GM23338 (cell line): ENCODE data around the gene ADGRD1. TPM values are rescaled to one million over a fixed set of nuclear protein-coding genes. Genes with fewer than 3 reads are reported as not detected.

Experiments used
- ATAC-seq: fragments of 200-7000 bp; cut with Tn5 transposase; 3 replicates; pipeline ENCODE4 v1.9.1; 2020
- DNase-seq: peaks from one replicate; pipeline ENCODE4 v3.0.0-alpha.2; 2015; ENCODE audit warnings: low spot score
- H2AFZ ChIP-seq: fragments of 200-600 bp; sonication (generic); 2 replicates; pipeline ENCODE4 v1.8.0; 2016; ENCODE audit warnings: antibody characterized with exemption, mild to moderate bottlenecking, moderate library complexity
- H3F3A ChIP-seq: fragments of 200-600 bp; sonication (generic); replicated peaks from 2 replicates; pipeline ENCODE4 v1.8.0; 2017; ENCODE audit warnings: antibody characterized with exemption, mixed run types, low read depth
- H3K27ac ChIP-seq: fragments of 200-600 bp; sonication (generic); 2 replicates; pipeline ENCODE4 v1.6.1; 2016; ENCODE audit warnings: low read depth
- H3K27me3 ChIP-seq: fragments of 200-600 bp; sonication (generic); 2 replicates; pipeline ENCODE4 v1.8.0; 2016; ENCODE audit warnings: mild to moderate bottlenecking, mixed run types, moderate library complexity; ENCODE audit not compliant: insufficient read depth
- H3K36me3 ChIP-seq: fragments of 200-600 bp; sonication (generic); 2 replicates; pipeline ENCODE4 v1.8.0; 2016; ENCODE audit warnings: mild to moderate bottlenecking; ENCODE audit not compliant: insufficient read depth
- H3K4me1 ChIP-seq: fragments of 200-600 bp; sonication (generic); 2 replicates; pipeline ENCODE4 v1.8.0; 2016; ENCODE audit warnings: mild to moderate bottlenecking, moderate library complexity; ENCODE audit not compliant: insufficient read depth
- H3K4me2 ChIP-seq: fragments of 200-600 bp; sonication (generic); 2 replicates; pipeline ENCODE4 v1.7.1; 2017; ENCODE audit warnings: mixed run types
- H3K4me3 ChIP-seq: fragments of 200-600 bp; sonication (generic); 2 replicates; pipeline ENCODE4 v1.6.1; 2016; ENCODE audit warnings: mixed run types
- H3K79me2 ChIP-seq: fragments of 200-600 bp; sonication (generic); replicated peaks from 2 replicates; pipeline ENCODE4 v1.8.0; 2017; ENCODE audit warnings: mild to moderate bottlenecking; ENCODE audit not compliant: insufficient read depth
- H3K9me2 ChIP-seq: fragments of 200-600 bp; sonication (generic); 2 replicates; pipeline ENCODE4 v1.8.0; 2017; ENCODE audit not compliant: insufficient read depth
- H4K20me1 ChIP-seq: fragments of 200-600 bp; sonication (generic); replicated peaks from 2 replicates; pipeline ENCODE4 v1.8.0; 2017; ENCODE audit warnings: mild to moderate bottlenecking; ENCODE audit not compliant: insufficient read depth
- H3K27ac Mint-ChIP-seq: 2 replicates; pipeline ENCODE4 v1.8.0; 2020; ENCODE audit warnings: inconsistent platforms, mild to moderate bottlenecking, moderate library complexity, mixed read lengths
- H3K27me3 Mint-ChIP-seq: 3 replicates; pipeline ENCODE4 v1.8.0; 2022; ENCODE audit warnings: low read depth, mild to moderate bottlenecking, moderate library complexity, mixed read lengths, inconsistent platforms; ENCODE audit not compliant: insufficient read depth, poor library complexity
- H3K36me3 Mint-ChIP-seq: 3 replicates; pipeline ENCODE4 v1.8.0; 2021; ENCODE audit warnings: low read depth, mild to moderate bottlenecking, inconsistent platforms, moderate library complexity, mixed read lengths
- H3K4me1 Mint-ChIP-seq: 3 replicates; pipeline ENCODE4 v1.8.0; 2020; ENCODE audit warnings: mild to moderate bottlenecking, inconsistent platforms, mixed read lengths
- H3K4me3 Mint-ChIP-seq: 3 replicates; pipeline ENCODE4 v1.8.0; 2021; ENCODE audit warnings: moderate library complexity, mild to moderate bottlenecking, inconsistent platforms, mixed read lengths
- H3K9me3 Mint-ChIP-seq: 3 replicates; pipeline ENCODE4 v1.8.0; 2020; ENCODE audit warnings: moderate library complexity, mild to moderate bottlenecking, inconsistent platforms, mixed read lengths
- CREB1 ChIP-seq: fragments of 250-450 bp; sonication (Bioruptor Pico); IDR thresholded peaks from 2 replicates; pipeline ENCODE4 v1.5.0; 2020; ENCODE audit warnings: low read depth, mild to moderate bottlenecking, moderate library complexity
- EZH2 ChIP-seq: fragments of 200-600 bp; sonication (generic); IDR thresholded peaks from one replicate; pipeline ENCODE4 v1.8.0; 2017; ENCODE audit warnings: antibody characterized with exemption, mild to moderate bottlenecking, low read depth; ENCODE audit not compliant: unreplicated experiment
- EZH2phosphoT487 ChIP-seq: fragments of 200-600 bp; sonication (generic); IDR thresholded peaks from one replicate; pipeline ENCODE4 v1.8.1; 2018; ENCODE audit warnings: antibody characterized with exemption; ENCODE audit not compliant: unreplicated experiment
- JUNB ChIP-seq: IDR thresholded peaks from one replicate; pipeline ENCODE4 v1.6.1; 2016; ENCODE audit warnings: antibody characterized with exemption; ENCODE audit not compliant: unreplicated experiment
- NANOG ChIP-seq: IDR thresholded peaks from 2 replicates; pipeline ENCODE4 v1.6.1; 2016; ENCODE audit warnings: antibody characterized with exemption, borderline replicate concordance
- POLR2AphosphoS5 ChIP-seq: IDR thresholded peaks from 2 replicates; pipeline ENCODE4 v1.6.1; 2016; ENCODE audit warnings: antibody characterized with exemption, low read depth
- STAT1 ChIP-seq: IDR thresholded peaks from one replicate; pipeline ENCODE4 v1.6.1; 2016; ENCODE audit warnings: antibody characterized with exemption; ENCODE audit not compliant: unreplicated experiment
- ZNF114 ChIP-seq: fragments of 250-450 bp; sonication (Bioruptor Pico); IDR thresholded peaks from 2 replicates; pipeline ENCODE4 v1.5.0; 2020; ENCODE audit warnings: mild to moderate bottlenecking, moderate library complexity
- ZNF331 ChIP-seq: fragments of 250-450 bp; sonication (Bioruptor Pico); IDR thresholded peaks from 2 replicates; pipeline ENCODE4 v1.5.0; 2020; ENCODE audit warnings: low read depth, mild to moderate bottlenecking, moderate library complexity
- ZNF462 ChIP-seq: fragments of 250-450 bp; sonication (Bioruptor Pico); IDR thresholded peaks from 2 replicates; pipeline ENCODE4 v1.5.0; 2020; ENCODE audit warnings: mild to moderate bottlenecking, moderate library complexity
- polyA plus RNA-seq: library from polyadenylated mRNA; unstranded; fragments of >200 nt; fragmentation: Nextera tagmentation; extraction: Ambion mirVana; gene quantifications from 2 replicates; pipeline ENCODE4 v1.2.1, GENCODE V29; 2016
- total RNA-seq: library from RNA; depleted of rRNA; stranded (reverse); fragments of >200 nt; shearing (Covaris generic); gene quantifications from 2 replicates; pipeline ENCODE4 v1.2.3, GENCODE V29; 2014
- TF ChIP-seq, protein P1 (sequence below): IDR thresholded peaks from one replicate; pipeline ENCODE4 v1.6.1; 2018; ENCODE audit warnings: antibody characterized with exemption; ENCODE audit not compliant: unreplicated experiment
- TF ChIP-seq, protein P2 (sequence below): IDR thresholded peaks from 2 replicates; pipeline ENCODE4 v1.6.1; 2016; ENCODE audit warnings: antibody characterized with exemption

Gene ADGRD1
- total and polyA plus RNA-seq, 2 experiments from 2014 or later: 1.4 TPM; not detected in 1

- no peaks in the 10 kb centered on the region for H3K36me3 ChIP-seq
- H3K4me1 ChIP-seq: no peaks in the 10 kb centered on the region
- no peaks in the 10 kb centered on the region for H3F3A ChIP-seq
- no peaks in the 10 kb centered on the region for H3K79me2 ChIP-seq
- no peaks in the 10 kb centered on the region for H4K20me1 ChIP-seq
- H3K4me3 ChIP-seq: no peak overlapping the region
- no peak overlapping the region for H3K4me3 Mint-ChIP-seq
- peaks cover 5% of the 10 kb centered on the region for H3K27me3 Mint-ChIP-seq
- H3K36me3 Mint-ChIP-seq: no peaks in the 10 kb centered on the region
- no peaks in the 10 kb centered on the region; the same call in 1 of the 2 replicates for H3K9me2 ChIP-seq
- H3K27ac ChIP-seq: no peak overlapping the region
- no peaks in the 10 kb centered on the region for H3K27me3 ChIP-seq
- TF ChIP-seq ZNF114 (CRISPR knock-in tag) (no peak), CREB1 (CRISPR knock-in tag) (no peak), ZNF462 (no peak), NANOG (no peak), ZNF331 (CRISPR knock-in tag) (no peak), EZH2phosphoT487 (no peak), POLR2AphosphoS5 (no peak), STAT1 (no peak), EZH2 (no peak), JUNB (no peak)
- TF ChIP-seq, protein P1, sequence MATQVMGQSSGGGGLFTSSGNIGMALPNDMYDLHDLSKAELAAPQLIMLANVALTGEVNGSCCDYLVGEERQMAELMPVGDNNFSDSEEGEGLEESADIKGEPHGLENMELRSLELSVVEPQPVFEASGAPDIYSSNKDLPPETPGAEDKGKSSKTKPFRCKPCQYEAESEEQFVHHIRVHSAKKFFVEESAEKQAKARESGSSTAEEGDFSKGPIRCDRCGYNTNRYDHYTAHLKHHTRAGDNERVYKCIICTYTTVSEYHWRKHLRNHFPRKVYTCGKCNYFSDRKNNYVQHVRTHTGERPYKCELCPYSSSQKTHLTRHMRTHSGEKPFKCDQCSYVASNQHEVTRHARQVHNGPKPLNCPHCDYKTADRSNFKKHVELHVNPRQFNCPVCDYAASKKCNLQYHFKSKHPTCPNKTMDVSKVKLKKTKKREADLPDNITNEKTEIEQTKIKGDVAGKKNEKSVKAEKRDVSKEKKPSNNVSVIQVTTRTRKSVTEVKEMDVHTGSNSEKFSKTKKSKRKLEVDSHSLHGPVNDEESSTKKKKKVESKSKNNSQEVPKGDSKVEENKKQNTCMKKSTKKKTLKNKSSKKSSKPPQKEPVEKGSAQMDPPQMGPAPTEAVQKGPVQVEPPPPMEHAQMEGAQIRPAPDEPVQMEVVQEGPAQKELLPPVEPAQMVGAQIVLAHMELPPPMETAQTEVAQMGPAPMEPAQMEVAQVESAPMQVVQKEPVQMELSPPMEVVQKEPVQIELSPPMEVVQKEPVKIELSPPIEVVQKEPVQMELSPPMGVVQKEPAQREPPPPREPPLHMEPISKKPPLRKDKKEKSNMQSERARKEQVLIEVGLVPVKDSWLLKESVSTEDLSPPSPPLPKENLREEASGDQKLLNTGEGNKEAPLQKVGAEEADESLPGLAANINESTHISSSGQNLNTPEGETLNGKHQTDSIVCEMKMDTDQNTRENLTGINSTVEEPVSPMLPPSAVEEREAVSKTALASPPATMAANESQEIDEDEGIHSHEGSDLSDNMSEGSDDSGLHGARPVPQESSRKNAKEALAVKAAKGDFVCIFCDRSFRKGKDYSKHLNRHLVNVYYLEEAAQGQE: no peak
- TF ChIP-seq, protein P2, sequence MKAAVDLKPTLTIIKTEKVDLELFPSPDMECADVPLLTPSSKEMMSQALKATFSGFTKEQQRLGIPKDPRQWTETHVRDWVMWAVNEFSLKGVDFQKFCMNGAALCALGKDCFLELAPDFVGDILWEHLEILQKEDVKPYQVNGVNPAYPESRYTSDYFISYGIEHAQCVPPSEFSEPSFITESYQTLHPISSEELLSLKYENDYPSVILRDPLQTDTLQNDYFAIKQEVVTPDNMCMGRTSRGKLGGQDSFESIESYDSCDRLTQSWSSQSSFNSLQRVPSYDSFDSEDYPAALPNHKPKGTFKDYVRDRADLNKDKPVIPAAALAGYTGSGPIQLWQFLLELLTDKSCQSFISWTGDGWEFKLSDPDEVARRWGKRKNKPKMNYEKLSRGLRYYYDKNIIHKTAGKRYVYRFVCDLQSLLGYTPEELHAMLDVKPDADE: no peak
- H3K27ac Mint-ChIP-seq: no peak overlapping the region
- H3K4me2 ChIP-seq: no peak overlapping the region
- no peaks in the 10 kb centered on the region for H3K4me1 Mint-ChIP-seq
- H2AFZ ChIP-seq: no peak overlapping the region
- DNase-seq: no peak
- H3K9me3 Mint-ChIP-seq: 0 out of 3 replicates have a peak, but pooled peaks cover 3% of the 10 kb centered on the region
- ATAC-seq: no peak
These were observed 173.0 kb downstream of the ADGRD1 start for GRCh38 chr12:131126662-131127173.
